GM12873 (cell line): ENCODE results near the gene TKT.

Experiments
- TF ChIP-seq, protein P1 (sequence below): IDR thresholded peaks from 2 replicates; pipeline ENCODE4 v1.5.1; 2012; ENCODE audit warnings: low read depth, mild to moderate bottlenecking, moderate library complexity, low read length, control low read depth; ENCODE audit not compliant: insufficient read depth; ENCODE audit errors: missing control alignments

TKT gene

DNA sequence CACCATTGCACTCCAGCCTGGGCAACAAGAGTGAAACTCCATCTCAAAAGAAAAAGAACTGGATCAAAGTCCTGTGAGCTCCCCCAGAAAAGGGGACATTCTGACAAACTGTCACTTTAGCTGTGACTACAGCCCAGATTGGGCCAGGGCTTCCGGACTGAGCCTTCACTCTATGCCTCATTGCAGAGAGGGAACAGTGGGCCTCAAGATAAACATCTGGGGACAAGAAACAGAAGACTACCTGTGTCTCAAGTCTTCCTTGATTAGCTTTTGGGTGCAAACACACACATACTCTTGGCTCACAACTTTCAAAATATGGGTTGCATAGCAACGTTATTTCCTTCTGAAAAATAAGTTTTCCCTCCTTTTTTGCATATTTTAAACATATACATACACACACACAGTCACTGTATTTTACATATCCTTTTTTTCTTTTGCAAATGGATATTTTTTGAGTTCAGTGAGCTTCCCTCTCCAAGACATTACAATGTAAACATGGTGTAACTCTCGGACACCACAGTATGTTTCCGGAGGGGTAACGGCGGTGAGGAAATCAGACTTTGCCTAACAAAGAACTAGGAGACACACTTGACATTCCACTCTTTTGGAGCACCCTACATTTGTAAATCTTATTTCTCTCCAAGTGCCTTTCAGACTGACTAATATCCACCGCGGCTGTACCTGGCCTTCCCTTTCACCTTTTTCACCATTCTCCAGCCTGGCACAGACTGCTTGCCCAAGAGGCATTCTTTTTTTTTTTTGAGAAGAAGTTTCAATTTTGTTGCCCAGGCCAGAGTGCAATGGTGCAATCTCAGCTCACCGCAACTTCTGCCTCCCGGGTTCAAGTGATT is 3.5 kb downstream of the TKT start:
- TF ChIP-seq, protein P1, sequence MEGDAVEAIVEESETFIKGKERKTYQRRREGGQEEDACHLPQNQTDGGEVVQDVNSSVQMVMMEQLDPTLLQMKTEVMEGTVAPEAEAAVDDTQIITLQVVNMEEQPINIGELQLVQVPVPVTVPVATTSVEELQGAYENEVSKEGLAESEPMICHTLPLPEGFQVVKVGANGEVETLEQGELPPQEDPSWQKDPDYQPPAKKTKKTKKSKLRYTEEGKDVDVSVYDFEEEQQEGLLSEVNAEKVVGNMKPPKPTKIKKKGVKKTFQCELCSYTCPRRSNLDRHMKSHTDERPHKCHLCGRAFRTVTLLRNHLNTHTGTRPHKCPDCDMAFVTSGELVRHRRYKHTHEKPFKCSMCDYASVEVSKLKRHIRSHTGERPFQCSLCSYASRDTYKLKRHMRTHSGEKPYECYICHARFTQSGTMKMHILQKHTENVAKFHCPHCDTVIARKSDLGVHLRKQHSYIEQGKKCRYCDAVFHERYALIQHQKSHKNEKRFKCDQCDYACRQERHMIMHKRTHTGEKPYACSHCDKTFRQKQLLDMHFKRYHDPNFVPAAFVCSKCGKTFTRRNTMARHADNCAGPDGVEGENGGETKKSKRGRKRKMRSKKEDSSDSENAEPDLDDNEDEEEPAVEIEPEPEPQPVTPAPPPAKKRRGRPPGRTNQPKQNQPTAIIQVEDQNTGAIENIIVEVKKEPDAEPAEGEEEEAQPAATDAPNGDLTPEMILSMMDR = no peak

DNA sequence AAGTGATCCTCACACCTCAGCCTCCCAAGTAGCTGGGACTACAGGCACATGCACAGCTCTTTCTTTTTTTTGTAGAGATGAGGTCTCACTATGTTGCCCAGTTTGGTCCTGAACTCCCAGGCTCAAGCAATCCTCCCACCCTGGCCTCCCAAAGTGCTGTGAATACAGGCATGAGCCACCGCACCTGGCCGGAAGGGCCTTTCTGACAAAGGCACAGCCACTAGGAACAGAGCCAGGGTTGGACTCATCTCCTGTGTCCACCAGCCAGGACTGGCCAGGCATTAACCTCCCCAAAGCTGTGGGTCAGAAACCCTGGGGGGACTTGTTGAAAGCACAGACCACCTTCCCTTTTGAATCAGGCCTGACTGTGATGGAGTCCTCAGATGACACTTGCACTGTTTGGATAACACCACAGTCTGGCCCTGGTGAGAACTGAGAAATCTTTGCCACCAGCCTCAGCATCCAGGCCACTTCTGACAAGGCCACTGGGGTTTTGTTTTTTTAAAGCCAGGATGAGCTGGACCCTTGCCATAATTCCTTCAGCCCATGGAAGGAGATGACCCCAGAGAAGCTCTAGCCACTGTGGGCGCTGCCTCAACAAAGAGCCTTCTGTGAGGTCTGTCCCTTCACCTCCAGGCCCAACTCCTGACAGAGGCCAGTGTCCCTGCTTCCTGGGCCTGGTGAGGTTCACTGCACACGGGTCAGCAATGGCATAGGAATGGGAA is 4.8 kb downstream of the TKT start:
- TF ChIP-seq, protein P1 = no peak

DNA sequence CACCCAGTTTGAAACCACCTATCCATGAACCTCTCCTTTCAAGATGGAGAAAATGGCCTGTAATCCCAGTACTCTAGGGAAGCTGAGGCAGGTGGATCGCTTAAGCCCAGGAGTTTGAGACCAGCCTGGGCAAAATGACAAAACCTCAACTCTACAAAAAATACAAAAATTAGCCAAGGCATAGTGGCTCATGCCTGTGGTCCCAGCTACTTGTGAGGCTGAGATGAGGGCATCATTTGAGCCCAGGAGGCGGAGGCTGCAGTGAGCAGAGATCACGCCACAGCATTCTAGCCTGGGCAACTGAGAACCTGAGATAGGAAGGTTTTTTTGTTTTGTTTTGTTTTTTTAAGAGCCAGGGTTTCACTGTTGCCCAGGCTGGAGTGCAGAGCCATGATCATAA is 5.4 kb downstream of the TKT start:
- TF ChIP-seq, protein P1 = no peak

DNA sequence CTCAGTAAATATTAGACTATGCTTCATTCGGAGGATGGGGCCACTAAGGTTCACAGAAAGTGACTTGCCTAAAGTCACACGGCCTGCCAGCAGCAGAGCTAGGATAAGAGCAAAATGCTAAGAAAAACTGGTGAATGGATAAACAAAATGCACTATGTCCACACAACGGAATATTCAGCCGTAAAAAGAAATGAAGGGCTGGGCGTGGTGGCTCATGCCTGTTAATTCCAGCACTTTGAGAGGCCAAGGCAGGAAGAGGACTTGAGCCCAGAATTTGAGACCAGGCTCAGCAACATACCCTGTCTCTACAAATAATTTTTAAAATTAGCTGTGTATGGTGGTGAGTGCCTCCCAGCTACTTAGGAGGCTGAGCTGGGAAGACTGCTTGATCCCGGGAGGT is 7.7 kb downstream of the TKT start:
- TF ChIP-seq, protein P1 = no peak

DNA sequence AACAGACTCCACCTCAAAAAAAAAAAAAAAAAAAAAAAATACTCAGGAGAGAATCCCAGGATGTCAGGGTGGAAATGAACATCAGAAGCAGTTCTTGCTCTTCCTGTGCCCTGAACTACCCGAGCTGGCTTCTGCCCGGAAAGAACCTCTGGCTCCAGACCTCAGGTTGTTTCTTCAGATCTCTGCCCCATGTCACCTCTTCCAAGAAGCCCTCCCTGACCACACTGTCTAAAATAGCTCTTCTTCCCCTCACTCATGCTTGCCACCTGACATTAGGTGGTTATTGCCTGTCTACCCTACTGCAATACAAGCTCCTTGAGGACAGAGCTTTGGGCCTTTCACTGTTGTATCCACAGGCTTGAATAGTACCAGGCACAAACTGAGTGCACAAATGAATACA is 8.2 kb downstream of the TKT start:
- TF ChIP-seq, protein P1 = no peak

DNA sequence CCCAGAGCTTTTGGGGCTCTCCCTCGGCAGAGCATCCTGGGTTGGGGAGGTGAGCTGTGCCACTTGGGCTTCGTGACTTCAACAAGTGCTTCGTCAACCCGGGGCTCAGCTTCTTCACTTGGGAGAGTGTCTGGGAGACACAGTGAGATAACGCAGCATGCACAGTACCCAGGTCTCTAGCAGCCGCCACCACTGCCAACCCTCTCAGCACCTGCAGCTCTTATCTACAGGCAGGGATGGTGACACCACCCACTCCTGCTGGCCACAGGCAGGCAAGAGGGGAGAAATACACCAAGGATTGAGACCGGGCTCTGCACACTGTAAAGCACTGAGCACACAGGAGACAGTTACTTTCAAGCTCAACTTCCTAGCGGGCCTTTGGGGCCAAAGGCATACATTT is 11.6 kb downstream of the TKT start:
- TF ChIP-seq, protein P1 = no peak

DNA sequence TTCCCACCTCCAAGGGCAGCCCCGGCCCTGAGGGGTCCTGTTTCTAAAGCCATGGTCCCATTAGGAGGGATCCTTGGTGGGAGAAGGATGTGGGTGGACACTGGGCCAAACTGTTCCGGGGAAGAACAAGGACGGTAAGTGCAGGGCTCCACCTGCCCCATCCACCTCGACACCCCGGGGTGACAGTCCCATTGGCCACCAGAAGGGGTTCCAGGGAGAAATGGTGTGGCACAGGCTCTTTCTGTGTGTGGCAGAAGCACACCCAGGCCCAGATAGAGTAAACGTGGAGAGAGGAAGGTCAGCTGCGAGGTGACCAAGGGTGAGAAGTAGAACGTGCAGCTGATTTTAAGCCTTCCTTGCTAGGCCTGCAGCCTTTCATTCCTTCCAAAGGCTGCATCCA is 12.0 kb downstream of the TKT start:
- TF ChIP-seq, protein P1 = no peak
